Tibial artery (tissue), 4 donors: ENCODE measurements around the gene C16orf96.

ENCODE experiments used
- DNase-seq, 2 donors: peaks; one replicate each; pipeline ENCODE4 v3.0.0-alpha.2; 2019
- H3K27ac ChIP-seq, 2 donors: fragments of 200-600 bp; sonication (generic) in 1 of 2; 1 replicate in 1 of 2; 2 replicates in 1 of 2; pipeline ENCODE4 v1.5.1; 2018 to 2019; ENCODE audit warnings: mild to moderate bottlenecking in 1 of 2
- H3K27me3 ChIP-seq, 2 donors: fragments of 200-600 bp; sonication (generic) in 1 of 2; one replicate each; pipeline versions ENCODE4 v1.5.1 to v1.6.0; 2016 to 2019
- H3K36me3 ChIP-seq, 3 donors: fragments of 200-600 bp; sonication (generic) in 2 of 3; one replicate each; pipeline ENCODE4 v1.5.1; 2016 to 2019; ENCODE audit warnings: mild to moderate bottlenecking in 2 of 3
- H3K4me1 ChIP-seq, 4 donors: fragments of 200-600 bp; sonication (generic) in 2 of 4; 1 replicate in 3 of 4; 2 replicates in 1 of 4; pipeline ENCODE4 v1.5.1; 2016 to 2019
- H3K4me3 ChIP-seq, 2 donors: fragments of 200-600 bp; sonication (generic) in 1 of 2; 1 replicate in 1 of 2; 2 replicates in 1 of 2; pipeline ENCODE4 v1.5.1; 2018 to 2019; ENCODE audit warnings: mild to moderate bottlenecking in 2 of 2
- H3K9me3 ChIP-seq, 3 donors: fragments of 200-600 bp; sonication (generic) in 1 of 3; one replicate each; pipeline ENCODE4 v1.5.1; 2016 to 2019
- intact Hi-C: fragments of 100-400 bp; cut with DNase I; formaldehyde crosslinking; loops from one replicate; pipeline ENCODE4 v1.15.0; 2023; ENCODE audit warnings: low total_unique reads
- TF ChIP-seq, protein P1 (sequence below), 2 experiments: fragments of 200-600 bp in 1 of 2; fragments of 450-650 bp in 1 of 2; IDR thresholded peaks; one replicate each; pipeline ENCODE4 v1.5.1; 2017 to 2019; ENCODE audit warnings: antibody characterized with exemption in 2 of 2, mild to moderate bottlenecking in 1 of 2, moderate library complexity in 1 of 2

The C16orf96 gene

DNA sequence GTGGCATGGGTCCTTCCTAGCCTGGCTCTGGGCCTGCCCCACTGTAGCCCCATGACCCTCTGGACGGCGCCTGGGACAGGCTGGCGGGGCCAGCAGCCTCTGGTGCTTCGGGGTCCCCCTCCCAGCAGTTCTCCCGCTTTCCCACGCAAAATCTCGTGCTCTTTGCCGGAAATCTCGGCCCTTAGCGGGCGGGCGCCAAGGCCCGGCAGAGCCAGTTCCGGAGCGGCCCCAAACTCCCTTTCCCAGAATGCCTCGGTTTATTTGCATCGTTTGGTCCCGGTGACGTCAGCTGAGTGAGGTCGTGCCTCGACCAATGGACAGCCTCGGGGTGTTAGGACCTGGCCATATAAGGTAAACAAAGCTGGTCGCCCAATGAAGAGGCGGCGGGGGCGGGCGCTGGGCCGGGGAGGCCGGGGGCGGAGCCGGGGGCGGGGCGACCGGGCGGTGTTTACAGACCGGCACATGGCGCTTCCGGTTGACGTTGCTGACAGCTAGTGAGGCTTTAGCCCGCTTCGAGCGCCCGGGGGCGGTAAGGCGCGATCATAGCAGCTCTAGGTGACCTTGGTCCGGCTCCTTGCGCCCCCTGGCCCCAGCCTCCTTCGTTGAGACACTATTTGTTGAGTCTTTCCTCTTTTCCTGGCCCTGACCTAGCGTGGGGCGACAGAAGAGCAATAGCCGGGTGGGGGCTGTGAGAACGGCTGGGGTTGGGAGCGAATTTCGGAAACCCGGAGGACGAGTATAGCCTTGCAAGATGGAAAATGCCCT, 60.1 kb downstream of the C16orf96 start:
- intact Hi-C loops: loop anchor here (10.0 kb wide), 1 partner anchor 141 kb away; the partner anchor contains the start of genes HMOX2 and NMRAL1
- H3K4me1 ChIP-seq: peaks cover 0 to 66% (median 55%) of the 10 kb centered on the region in 4 donors

DNA sequence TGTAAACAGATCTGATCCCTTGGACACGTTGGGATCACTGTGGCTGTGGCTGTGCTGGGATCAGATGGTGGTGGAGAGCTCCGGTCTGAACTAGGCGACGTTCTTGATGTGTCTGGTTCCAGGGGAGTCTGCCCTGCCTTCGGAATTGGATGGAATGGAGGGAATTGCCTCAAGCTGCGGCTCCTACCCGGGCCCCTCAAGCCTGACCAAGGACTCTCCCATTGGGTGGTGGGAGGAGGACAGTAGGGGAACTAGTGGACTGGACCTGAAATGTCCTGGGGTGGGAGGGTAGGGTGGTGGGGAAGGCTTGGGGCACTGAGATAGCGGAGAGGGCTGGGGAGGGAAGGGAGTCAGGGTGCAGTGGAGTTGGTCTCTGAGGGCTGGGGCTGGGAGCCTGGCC, 61.7 kb downstream of the C16orf96 start:
- Histone ChIP-seq H3K4me1 (peaks cover 0 to 49% (median 39%) of the 10 kb centered on the region in 4 donors), H3K27me3 (no peaks in the 10 kb centered on the region), H3K4me3 (no peak overlapping the region), H3K9me3 (no peaks in the 10 kb centered on the region), H3K27ac (peak overlapping the region; percentile 96 to 99), H3K36me3 (no peaks in the 10 kb centered on the region)
- TF ChIP-seq, protein P1, sequence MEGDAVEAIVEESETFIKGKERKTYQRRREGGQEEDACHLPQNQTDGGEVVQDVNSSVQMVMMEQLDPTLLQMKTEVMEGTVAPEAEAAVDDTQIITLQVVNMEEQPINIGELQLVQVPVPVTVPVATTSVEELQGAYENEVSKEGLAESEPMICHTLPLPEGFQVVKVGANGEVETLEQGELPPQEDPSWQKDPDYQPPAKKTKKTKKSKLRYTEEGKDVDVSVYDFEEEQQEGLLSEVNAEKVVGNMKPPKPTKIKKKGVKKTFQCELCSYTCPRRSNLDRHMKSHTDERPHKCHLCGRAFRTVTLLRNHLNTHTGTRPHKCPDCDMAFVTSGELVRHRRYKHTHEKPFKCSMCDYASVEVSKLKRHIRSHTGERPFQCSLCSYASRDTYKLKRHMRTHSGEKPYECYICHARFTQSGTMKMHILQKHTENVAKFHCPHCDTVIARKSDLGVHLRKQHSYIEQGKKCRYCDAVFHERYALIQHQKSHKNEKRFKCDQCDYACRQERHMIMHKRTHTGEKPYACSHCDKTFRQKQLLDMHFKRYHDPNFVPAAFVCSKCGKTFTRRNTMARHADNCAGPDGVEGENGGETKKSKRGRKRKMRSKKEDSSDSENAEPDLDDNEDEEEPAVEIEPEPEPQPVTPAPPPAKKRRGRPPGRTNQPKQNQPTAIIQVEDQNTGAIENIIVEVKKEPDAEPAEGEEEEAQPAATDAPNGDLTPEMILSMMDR (IDR thresholded peaks at IDR 0.05): no peak
- no peak for DNase-seq
- intact Hi-C loops: loop anchor here (10.0 kb wide), 1 partner anchor 143 kb away; the partner anchor contains the start of genes HMOX2 and NMRAL1

More for the DNA sequence above, 60.1 kb downstream of the C16orf96 start:
- DNase-seq: peak; percentile 100
- Histone ChIP-seq H3K27me3 (no peaks in the 10 kb centered on the region), H3K27ac (peak overlapping the region; percentile 96 to 99), H3K4me3 (peak overlapping the region; percentile 72 to 79), H3K9me3 (no peaks in the 10 kb centered on the region), H3K36me3 (no peaks in the 10 kb centered on the region)
- TF ChIP-seq, protein P1 (IDR thresholded peaks at IDR 0.05): peak in 1 of 2 experiments; percentile 15

DNA sequence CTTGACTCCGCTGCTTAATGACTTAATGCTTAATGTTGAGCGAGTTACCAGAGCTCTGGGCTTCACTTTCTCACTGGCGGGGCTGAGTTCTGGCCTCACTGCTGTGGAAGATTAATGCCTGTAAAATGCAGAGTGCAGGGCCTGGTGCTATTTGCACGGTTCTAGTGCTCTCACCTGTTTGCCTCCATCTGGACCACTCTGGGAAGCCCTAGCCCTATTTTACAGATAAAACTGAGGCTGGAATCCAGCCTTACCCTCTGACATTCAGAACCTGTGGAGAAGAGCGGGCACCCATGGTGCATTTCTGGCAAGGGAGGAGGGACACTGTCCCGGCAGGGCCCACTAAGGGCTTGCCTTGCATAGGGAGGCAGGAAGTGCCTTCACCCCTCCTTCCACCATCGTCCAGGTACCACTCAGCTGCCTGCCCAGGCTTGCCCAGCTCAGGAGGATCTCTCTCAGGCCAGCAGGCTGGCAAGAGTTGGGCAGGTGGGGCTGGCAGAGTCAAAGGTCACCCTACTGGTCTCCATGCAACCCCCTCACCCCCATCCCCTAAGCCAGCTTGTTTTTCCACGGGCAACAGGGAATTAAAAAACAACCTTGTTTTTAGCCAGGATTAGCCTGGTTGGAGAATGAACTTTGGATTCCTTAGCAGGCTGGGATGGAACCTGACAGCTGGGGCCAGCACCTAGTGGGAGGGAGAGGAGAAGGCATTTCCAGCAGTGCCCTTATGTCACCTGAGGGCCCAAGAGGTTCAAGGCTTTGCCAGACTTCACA, 62.7 kb downstream of the C16orf96 start:
- TF ChIP-seq, protein P1 (IDR thresholded peaks at IDR 0.05): no peak
- H3K9me3 ChIP-seq: no peaks in the 10 kb centered on the region
- no peak overlapping the region for H3K4me3 ChIP-seq
- peak overlapping the region in 1 of 2 donors; percentile 99 for H3K27ac ChIP-seq
- no peak for DNase-seq
- no peaks in the 10 kb centered on the region for H3K27me3 ChIP-seq
- H3K4me1 ChIP-seq: peaks cover 0 to 40% (median 32%) of the 10 kb centered on the region in 4 donors
- intact Hi-C loops: loop anchor here (10.0 kb wide), 1 partner anchor 144 kb away; the partner anchor contains the start of genes HMOX2 and NMRAL1
- H3K36me3 ChIP-seq: no peaks in the 10 kb centered on the region

DNA sequence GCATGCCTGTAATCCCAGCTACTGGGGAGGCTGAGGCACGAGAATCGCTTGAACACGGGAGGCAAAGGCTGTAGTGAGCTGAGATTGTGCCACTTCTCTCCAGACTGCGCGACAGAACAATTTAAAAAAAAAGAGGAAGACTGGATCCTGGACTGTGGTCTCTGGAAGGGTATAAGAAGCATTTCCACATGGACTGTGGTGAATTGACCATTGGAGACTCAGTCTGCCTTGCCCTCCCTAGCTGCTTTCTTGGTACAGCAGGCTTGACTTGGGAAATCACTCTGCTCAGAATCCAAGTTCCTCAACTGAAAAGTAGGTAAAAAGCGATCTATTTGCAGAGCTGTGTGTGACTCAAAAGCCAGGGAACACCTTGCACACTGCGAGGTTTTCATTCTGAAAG, 67.5 kb downstream of the C16orf96 start:
- TF ChIP-seq, protein P1 (IDR thresholded peaks at IDR 0.05): no peak
- H3K27me3 ChIP-seq: no peaks in the 10 kb centered on the region
- intact Hi-C loops: no loop called here
- DNase-seq: no peak
- no peak overlapping the region for H3K4me3 ChIP-seq
- no peak overlapping the region for H3K27ac ChIP-seq
- H3K36me3 ChIP-seq: no peaks in the 10 kb centered on the region
- peaks cover 0 to 34% (median 24%) of the 10 kb centered on the region in 4 donors for H3K4me1 ChIP-seq
- H3K9me3 ChIP-seq: no peaks in the 10 kb centered on the region

DNA sequence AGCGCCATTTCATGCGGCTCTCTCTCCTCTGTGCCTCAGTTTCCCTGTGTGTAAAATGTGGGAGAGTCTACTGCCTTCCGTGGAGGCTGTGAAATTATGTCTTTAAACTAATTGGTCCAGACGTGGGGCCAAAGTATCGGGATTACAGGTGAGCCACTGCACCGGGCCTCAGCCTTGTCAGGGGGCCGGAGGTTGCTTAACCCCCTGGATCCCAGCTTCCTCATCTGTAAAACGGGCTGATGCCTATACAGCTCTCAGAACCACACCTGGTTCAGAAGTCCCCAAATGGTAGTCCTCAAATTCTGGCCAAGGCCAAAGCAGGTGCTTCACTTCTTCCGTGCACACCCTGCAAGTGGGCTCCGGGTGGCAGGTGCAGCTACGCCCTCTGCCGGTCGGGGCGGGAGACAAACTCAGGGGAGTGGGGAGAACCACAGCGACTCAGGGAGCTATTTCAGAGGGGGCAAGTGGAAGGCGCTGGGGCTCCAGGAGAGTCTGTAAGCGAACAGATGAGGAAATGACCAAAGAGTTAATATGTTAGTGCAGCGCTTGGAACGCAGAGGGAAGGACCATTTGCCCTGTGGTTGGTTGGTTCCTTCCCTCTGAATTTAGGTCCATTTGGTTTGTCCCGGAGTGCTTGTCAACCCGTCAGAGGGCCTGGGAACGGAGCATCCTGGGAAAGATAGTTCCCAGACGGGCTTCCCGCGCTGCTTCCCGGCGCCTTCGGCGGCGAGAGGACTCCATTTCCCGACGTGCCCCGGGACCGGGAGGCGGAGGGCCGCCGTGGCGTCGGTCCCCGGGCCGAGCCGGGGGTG, 68.1 kb downstream of the C16orf96 start, which contains the start of gene MGRN1:
Gene MGRN1, plus strand, starts transcription at position 812 of the 812 bp plus-strand sequence. CDS start 135 bp downstream, outside the sequence.
- DNase-seq: peak; percentile 94 to 97
- no peaks in the 10 kb centered on the region for H3K36me3 ChIP-seq
- H3K27ac ChIP-seq: peak within 1 kb of the TSS; percentile 83 to 90
- H3K4me1 ChIP-seq: peaks cover 0 to 34% (median 23%) of the 10 kb centered on the region in 4 donors
- TF ChIP-seq, protein P1 (IDR thresholded peaks at IDR 0.05): peak; percentile 81 to 83
- H3K9me3 ChIP-seq: no peaks in the 10 kb centered on the region
- peak within 1 kb of the TSS; percentile 62 to 93 for H3K4me3 ChIP-seq
- intact Hi-C loops: no loop called here
- no peaks in the 10 kb centered on the region for H3K27me3 ChIP-seq
